HG03342 (cell line): ENCODE data around the gene LCE1F.

ENCODE experiments used
- ATAC-seq: cut with Tn5 transposase; IDR thresholded peaks from one replicate; pipeline ENCODE4 v1.9.1; 2021; ENCODE audit warnings: mild to moderate bottlenecking, moderate library complexity; ENCODE audit not compliant: unreplicated experiment

The LCE1F gene

GRCh38 chr1:152770411-152770810 is 4.5 kb upstream of the LCE1F start:
- no peak for ATAC-seq

DNA sequence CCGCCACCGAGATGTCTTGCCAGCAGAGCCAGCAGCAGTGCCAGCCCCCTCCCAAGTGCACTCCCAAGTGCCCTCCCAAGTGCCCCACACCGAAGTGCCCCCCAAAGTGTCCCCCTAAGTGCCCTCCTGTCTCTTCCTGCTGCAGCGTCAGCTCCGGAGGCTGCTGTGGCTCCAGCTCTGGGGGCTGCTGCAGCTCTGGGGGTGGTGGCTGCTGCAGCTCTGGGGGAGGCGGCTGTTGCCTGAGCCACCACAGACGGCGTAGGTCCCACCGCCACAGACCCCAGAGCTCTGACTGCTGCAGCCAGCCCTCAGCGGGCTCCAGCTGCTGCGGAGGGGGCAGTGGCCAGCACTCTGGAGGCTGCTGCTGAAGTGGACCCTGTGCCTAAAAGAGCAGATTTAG is 1.4 kb downstream of the LCE1F start:
- no peak for ATAC-seq

- no peak for ATAC-seq
Observed at GRCh38 chr1:152777510-152778137, 2.7 kb downstream of the LCE1F start.

DNA sequence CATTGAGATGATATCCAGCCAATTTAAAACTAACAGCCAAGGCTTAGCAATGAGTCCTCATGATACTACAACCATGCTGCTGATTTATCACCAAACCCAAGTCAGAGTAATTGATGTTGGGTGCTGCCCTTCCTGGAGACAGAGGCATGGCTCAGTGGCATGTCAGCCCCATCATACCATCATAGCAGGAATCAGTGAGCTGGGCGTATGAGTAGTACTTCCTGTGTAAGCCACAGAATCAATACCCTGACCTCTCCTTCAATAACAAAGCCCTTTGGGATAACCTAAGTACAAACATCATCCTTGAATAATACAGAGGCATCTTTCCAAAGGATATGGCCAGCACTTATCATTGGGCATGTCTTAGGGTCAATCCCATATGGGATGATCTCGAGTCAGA is 8.2 kb downstream of the LCE1F start:
- no peak for ATAC-seq

- no peak for ATAC-seq
Observed at GRCh38 chr1:152786077-152786476, 11.1 kb downstream of the LCE1F start, which contains the start of gene LCE1E. Gene LCE1E (plus strand): TSS chr1:152786257. CDS start chr1:152787300, 1,043 bp downstream.

GRCh38 chr1:152795686-152796085 is 20.7 kb downstream of the LCE1F start:
- no peak for ATAC-seq

GRCh38 chr1:152796421-152796820 is 21.5 kb downstream of the LCE1F start, which contains the start of gene LCE1D:
Gene LCE1D (plus strand): TSS chr1:152796721. CDS start chr1:152797795, 1,074 bp downstream.
- ATAC-seq, result no peak

GRCh38 chr1:152801333-152801732 is 26.4 kb downstream of the LCE1F start:
- no peak for ATAC-seq

DNA sequence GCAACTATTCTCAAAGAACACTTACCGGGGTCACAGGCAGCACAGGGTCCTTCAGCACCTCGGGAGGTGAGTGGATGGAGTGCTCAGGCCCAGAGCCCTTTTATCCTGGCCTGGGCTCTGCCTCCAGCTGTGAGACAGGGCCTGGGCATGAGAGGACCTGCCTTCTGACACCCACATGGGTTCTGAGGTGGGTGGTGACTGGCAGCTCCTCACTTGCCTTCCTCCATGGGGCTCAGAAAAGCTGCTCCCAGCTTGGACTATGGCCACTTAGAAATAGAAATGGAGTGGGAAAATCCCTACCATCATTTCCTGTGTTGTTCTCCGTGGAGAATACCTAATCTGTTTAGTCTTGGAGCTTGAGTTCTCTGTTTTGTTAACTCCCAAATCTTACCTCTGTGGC is 31.6 kb downstream of the LCE1F start, which contains the start of gene LCE1C:
LCE1C (minus strand) TSS at position 76 of the 400 bp plus-strand sequence. CDS start 1,173 bp downstream, outside the sequence.
- ATAC-seq, result no peak

DNA sequence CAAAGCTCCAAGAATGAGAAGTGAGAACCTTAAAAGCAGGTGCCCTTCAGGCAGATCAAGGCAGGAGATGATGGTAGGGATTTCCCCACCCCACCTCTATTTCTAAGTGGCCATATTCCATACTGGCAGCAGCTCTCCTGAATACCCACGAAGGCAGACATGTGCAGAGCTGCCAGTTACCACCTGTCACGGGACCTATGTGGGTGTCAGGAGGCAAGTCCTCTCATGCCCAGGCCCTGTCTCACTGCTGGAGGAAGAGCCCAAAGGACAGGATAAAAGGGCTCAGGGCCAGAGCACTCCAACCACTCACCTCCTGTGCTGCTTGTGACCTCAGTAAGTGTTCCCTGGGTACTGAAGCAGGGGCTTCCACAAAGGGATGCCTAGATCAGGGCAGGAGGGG is 36.1 kb downstream of the LCE1F start:
- ATAC-seq, result no peak

- ATAC-seq, result no peak
Observed at GRCh38 chr1:152811671-152812070, 36.7 kb downstream of the LCE1F start, which contains the start of gene LCE1B. Gene LCE1B (plus strand): TSS chr1:152811971. CDS start chr1:152812447, 476 bp downstream.

GRCh38 chr1:152817309-152817708 is 42.4 kb downstream of the LCE1F start:
- no peak for ATAC-seq

DNA sequence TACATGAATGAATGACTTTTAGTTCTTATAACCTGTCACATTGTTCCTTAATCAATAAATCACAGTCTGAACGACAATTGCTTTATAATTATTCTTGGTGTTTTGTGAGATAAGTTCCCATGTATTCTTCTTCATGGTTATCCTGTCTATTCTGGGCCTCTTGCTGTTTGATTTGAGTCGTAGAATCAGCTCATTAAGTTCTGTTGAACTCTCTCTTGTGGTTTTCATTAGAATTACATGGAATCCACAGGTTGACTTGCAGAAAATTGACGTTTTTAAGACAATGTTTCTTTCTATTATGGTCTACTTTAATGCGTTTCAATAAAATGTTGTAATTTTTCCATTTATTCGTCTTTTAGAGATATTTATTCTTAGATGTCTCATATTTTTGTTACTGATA is 48.4 kb downstream of the LCE1F start:
- ATAC-seq, result no peak

GRCh38 chr1:152824964-152825363 is 50.0 kb downstream of the LCE1F start:
- ATAC-seq, result no peak
